OCI-LY3 (cell line): ENCODE results near the gene SARS1.

Source experiments
- CTCF ChIP-seq: fragments of 200-600, 300-600 bp; sonication (generic); IDR thresholded peaks from 2 replicates; pipeline ENCODE4 v1.5.1; 2014; ENCODE audit warnings: antibody characterized with exemption, low read length, low read depth
- EZH2phosphoT487 ChIP-seq: fragments of 200-600 bp; shearing (Covaris generic); IDR thresholded peaks from 2 replicates; pipeline ENCODE4 v1.6.1; 2018; ENCODE audit warnings: antibody characterized with exemption, mixed run types, low read depth

DNA sequence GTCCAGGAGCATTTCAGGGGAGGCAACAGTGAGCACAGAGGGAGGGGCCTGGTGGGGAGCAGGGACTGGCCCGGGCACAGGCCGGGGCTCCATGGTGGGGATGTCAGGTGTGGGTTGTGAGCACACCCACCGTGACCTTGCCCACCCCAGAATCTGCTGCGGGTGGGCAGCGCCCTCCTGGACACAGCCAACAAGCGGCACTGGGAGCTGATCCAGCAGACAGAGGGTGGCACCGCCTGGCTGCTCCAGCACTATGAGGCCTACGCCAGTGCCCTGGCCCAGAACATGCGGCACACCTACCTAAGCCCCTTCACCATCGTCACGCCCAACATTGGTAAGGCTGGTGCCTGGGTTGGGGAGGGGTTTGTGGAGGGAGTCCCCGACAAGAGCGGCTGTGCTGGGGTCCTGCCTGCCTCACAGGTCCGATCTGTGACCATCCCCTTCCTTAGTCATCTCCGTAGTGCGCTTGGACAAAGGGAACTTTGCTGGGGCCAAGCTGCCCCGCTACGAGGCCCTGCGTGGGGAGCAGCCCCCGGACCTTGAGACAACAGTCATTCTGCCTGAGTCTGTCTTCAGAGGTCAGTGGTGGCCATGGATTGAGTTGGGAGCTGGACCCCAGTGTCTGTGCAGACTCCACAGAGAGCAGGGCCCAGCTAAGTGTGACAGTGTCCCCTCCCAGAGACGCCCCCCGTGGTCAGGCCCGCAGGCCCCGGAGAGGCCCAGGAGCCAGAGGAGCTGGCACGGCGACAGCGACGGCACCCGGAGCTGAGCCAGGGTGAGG, 54.9 kb downstream of the SARS1 start:
- TF ChIP-seq CTCF (no peak), EZH2phosphoT487 (no peak)
